Measurements from ENCODE around the gene CDC42EP2.

Gene CDC42EP2

DNA sequence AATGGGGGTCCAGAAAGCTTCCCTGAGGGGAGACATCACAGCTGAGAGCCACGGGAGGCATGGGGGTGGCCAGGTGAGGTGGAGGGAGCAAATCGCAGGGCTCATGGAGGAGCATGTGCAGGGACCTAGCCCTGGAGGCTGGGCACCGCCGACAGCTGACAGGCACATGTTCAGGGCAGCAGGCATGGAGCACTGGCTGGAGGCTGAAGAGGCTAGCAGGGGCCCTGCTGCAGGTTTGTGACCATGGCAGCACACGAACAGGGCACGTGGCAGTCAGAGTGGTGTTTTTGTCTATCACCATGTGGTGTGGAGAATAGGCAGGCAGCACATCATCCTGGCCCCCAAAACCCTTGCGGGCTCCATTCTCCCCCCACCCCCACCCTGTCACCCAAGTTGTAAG lies 10.1 kb upstream of the CDC42EP2 start:
- Histone ChIP-seq H3K36me3 (ENCODE audit: control insufficient read depth, insufficient read depth, low read length) (peaks cover 4% of the 10 kb centered on the region), H3K27me3 (replicated peaks; ENCODE audit: control insufficient read depth, insufficient read depth, low read length) (no peaks in the 10 kb centered on the region), H3K4me3 (replicated peaks; ENCODE audit: low read depth, low read length) (no peak overlapping the region)
- no peak for DNase-seq (ENCODE audit: extremely low read depth, insufficient read length)
- TF ChIP-seq, protein P1, sequence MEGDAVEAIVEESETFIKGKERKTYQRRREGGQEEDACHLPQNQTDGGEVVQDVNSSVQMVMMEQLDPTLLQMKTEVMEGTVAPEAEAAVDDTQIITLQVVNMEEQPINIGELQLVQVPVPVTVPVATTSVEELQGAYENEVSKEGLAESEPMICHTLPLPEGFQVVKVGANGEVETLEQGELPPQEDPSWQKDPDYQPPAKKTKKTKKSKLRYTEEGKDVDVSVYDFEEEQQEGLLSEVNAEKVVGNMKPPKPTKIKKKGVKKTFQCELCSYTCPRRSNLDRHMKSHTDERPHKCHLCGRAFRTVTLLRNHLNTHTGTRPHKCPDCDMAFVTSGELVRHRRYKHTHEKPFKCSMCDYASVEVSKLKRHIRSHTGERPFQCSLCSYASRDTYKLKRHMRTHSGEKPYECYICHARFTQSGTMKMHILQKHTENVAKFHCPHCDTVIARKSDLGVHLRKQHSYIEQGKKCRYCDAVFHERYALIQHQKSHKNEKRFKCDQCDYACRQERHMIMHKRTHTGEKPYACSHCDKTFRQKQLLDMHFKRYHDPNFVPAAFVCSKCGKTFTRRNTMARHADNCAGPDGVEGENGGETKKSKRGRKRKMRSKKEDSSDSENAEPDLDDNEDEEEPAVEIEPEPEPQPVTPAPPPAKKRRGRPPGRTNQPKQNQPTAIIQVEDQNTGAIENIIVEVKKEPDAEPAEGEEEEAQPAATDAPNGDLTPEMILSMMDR (IDR thresholded peaks at IDR 0.05; ENCODE audit: insufficient read depth, low read length, poor library complexity, severe bottlenecking) = no peak

DNA sequence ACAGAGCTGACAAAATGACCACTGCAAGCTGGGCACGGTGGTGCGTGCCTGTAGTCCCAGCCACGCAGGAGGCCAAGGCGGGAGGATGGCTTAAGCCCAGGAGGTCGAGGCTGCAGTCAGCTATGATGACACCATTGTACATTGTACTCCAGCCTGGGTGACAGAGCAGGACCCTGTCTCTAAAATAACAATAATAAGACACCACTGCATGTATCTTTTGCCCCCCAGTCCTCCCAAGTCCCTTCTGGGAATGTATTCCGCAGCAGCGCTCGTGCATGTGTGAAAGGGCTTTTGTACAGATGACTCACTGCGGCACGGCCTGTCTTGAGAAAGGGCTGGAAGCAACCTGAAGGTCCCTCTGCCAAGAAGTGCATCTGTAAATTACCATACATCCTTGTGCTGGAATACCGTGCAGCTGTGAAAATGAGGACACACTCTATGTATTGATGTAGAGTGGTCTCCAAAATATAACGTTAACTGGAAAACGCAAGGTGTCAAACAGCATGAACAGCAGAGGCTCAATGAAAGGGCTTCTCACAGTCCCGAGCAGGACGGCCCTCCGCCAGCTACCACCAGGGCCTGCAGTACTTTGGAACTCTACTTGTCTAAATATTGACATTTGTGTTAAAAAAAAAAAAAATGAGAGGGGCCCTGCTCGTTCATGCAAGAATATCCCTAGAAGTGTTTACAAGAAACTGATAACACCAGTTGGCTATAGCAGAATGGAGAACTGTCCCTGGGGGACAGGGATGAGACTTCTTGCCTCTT lies 9.0 kb upstream of the CDC42EP2 start:
- Histone ChIP-seq H3K36me3 (ENCODE audit: control insufficient read depth, insufficient read depth, low read length) (peaks cover 4% of the 10 kb centered on the region), H3K4me3 (replicated peaks; ENCODE audit: low read depth, low read length) (no peak overlapping the region), H3K27me3 (replicated peaks; ENCODE audit: control insufficient read depth, insufficient read depth, low read length) (no peaks in the 10 kb centered on the region)
- TF ChIP-seq, protein P1 (IDR thresholded peaks at IDR 0.05; ENCODE audit: insufficient read depth, low read length, poor library complexity, severe bottlenecking) = no peak
- no peak for DNase-seq (ENCODE audit: extremely low read depth, insufficient read length)

DNA sequence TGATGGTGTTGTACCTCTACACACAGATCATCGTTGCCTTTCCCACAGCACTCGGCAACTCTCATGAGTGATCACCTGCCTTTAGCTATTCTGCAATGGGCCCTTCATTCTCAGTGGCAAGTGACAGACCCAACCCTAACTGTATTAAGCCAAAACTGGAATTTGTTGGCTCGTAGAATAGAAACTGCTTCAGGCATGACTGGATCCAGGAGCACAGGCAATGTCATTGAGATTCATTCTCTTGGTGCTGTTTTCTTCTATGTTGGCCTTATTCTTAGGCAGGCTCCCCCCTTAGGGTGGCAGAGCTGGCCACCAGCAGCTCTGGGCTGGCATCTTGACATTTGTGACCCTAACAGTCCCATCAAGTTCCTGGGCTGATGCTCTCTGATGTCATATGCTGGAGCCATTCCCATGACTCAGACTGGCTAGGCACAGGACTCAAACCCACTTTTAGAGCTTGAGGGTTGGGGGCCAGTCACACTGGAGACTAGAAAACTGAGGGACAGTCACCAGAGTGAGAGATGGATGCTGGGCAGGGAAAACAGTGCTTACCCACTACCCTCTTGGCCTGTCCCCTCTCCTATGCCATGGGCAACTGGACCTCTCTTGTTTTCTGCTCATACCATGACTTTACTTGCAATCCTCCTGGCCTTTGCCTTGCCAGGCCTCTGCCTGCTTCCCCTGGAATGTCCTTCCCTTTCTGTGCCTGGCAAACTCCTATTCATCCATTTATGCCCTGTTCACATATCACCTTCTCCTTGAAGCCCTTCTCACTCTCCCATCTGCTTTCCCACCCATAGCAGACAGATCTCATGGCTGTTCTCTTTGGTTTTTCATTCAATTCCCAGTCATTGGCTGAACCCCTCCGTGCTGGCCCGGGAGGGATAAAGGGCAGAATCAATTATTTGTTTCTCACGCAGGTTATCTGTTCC lies 7.1 kb upstream of the CDC42EP2 start:
- DNase-seq (ENCODE audit: extremely low read depth, insufficient read length) = no peak
- TF ChIP-seq, protein P1 (IDR thresholded peaks at IDR 0.05; ENCODE audit: insufficient read depth, low read length, poor library complexity, severe bottlenecking) = no peak
- H3K36me3 ChIP-seq (ENCODE audit: control insufficient read depth, insufficient read depth, low read length) = peaks cover 4% of the 10 kb centered on the region
- H3K27me3 ChIP-seq (replicated peaks; ENCODE audit: control insufficient read depth, insufficient read depth, low read length) = no peaks in the 10 kb centered on the region
- no peak overlapping the region for H3K4me3 ChIP-seq (replicated peaks; ENCODE audit: low read depth, low read length)

DNA sequence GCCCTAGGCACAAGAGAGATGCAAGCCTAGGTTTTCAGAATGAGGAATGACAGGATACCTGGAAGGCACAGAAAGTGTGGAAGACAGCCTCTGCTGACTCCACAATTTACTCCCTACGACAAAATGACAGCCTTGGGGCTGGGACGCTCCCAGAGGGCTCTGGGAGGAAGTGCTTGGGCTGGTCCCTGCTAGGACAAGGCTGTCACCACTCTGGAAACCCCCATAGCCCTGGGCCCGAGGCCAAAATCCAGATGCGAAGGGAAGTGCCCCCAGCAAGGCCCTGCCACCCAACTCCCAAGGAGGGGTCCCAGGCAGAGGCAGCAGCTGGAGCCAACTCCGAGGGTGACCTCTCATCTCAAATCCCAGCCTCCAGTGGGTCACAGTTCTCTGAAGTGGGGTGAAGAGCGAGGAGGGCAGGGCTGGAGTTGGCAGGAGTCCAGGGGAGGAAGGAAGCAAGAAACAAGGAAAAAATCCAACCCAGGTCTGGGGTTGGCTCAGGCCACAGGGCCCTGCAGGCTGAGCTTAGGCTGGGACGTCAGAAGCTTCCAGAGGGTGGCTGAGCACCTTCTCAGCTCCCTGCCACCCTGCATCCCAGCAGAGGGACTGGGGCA lies 6.3 kb upstream of the CDC42EP2 start:
- DNase-seq (ENCODE audit: extremely low read depth, insufficient read length) = no peak
- H3K36me3 ChIP-seq (ENCODE audit: control insufficient read depth, insufficient read depth, low read length) = peaks cover 4% of the 10 kb centered on the region
- no peaks in the 10 kb centered on the region for H3K27me3 ChIP-seq (replicated peaks; ENCODE audit: control insufficient read depth, insufficient read depth, low read length)
- TF ChIP-seq, protein P1 (IDR thresholded peaks at IDR 0.05; ENCODE audit: insufficient read depth, low read length, poor library complexity, severe bottlenecking) = no peak
- H3K4me3 ChIP-seq (replicated peaks; ENCODE audit: low read depth, low read length) = no peak overlapping the region

DNA sequence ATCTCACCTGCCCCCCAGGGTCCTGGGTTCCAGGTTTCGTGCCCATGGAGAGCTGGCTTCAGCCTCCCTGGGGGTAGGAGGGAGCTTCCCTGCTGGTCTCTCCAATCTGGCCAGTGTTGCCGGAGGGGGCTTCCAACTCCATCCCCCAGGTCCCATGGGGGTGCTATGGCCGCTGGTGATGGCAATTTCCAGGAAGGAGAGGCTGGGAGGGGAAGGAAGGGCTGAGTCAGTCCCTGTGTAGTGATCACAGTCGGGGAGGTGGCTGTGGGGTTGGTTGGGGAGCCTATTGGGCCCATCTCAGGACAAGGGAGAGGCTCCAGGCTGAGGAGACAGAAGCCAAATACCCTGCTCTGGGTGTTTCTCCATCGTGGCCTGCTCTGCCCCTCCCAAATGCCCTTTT lies 5.7 kb upstream of the CDC42EP2 start:
- DNase-seq (ENCODE audit: extremely low read depth, insufficient read length) = no peak
- H3K27me3 ChIP-seq (replicated peaks; ENCODE audit: control insufficient read depth, insufficient read depth, low read length) = no peaks in the 10 kb centered on the region
- TF ChIP-seq, protein P1 (IDR thresholded peaks at IDR 0.05; ENCODE audit: insufficient read depth, low read length, poor library complexity, severe bottlenecking) = no peak
- peaks cover under 1% of the 10 kb centered on the region for H3K36me3 ChIP-seq (ENCODE audit: control insufficient read depth, insufficient read depth, low read length)
- no peak overlapping the region for H3K4me3 ChIP-seq (replicated peaks; ENCODE audit: low read depth, low read length)
